CD4-positive, alpha-beta T cell treated with Interleukin-17A for 4 hours (primary cell): ENCODE data around the gene GRAMD4.
A peak's percentile ranks its signal among the peaks of the same experiment; 100 is the strongest.

Source experiments
- DNase-seq: peaks from one replicate; pipeline ENCODE4 v3.0.0-alpha.2; 2020; ENCODE audit warnings: mixed read lengths

The GRAMD4 gene

DNA sequence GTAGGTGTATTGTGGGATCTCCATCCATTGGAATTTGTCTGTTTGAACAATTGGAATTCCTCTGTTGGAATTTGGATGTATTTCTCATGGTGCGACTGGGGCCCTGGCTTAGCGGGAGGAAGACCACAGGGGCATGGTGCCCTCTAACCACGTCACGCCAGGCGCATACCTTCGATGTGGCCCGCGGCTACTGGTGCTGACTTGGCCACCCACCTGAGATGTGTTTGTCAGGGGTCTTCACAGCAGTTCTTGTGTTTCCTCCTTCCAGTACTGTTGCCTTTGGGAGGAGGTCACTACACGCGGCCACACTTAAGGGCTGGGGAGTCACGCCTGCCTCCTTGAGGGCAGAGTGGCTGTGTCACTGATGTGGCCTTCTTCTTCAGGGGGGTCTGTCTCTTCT lies 36.6 kb upstream of the GRAMD4 start:
- DNase-seq, result no peak

DNA sequence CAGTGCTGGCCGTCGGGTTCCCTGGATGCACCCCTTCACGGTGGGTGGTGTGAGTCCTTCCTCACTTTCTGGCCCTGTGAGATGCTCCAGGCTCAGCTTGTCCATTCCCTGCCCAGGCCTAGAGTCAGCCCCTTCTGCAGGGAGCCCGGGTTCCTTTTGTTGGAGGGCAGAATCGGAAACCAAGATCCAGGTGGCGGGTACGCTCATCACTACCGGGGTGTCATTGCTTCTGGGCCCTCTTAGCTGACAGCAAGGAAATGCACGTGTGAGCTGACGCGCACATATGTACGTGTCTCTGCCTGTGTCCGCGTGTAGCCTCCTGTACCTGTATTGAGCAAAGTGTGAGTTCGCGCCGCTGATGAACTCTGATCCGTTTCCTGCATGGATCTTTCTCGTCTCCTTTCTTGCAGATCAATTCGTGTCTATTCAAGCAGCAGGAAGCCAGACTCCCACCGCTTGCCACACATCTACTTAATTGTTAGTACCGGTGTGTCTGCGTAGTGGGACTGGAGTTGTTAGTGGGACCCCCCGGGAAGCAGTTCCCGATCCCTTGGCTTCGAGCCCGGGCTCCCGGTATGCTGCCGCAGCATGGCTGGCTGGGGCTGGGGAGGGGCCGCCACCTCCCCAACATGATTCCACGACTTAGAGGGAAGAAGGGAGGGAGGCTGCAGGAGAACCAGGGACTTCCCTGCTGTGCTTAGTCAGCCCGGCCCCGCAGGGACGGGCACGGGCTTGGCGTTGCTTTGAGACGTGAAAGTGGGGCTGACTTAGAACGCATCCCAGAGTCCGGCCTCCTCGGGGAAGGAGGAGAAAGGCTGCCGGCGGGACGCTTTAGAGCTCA lies 35.9 kb upstream of the GRAMD4 start:
- DNase-seq, result no peak

DNA sequence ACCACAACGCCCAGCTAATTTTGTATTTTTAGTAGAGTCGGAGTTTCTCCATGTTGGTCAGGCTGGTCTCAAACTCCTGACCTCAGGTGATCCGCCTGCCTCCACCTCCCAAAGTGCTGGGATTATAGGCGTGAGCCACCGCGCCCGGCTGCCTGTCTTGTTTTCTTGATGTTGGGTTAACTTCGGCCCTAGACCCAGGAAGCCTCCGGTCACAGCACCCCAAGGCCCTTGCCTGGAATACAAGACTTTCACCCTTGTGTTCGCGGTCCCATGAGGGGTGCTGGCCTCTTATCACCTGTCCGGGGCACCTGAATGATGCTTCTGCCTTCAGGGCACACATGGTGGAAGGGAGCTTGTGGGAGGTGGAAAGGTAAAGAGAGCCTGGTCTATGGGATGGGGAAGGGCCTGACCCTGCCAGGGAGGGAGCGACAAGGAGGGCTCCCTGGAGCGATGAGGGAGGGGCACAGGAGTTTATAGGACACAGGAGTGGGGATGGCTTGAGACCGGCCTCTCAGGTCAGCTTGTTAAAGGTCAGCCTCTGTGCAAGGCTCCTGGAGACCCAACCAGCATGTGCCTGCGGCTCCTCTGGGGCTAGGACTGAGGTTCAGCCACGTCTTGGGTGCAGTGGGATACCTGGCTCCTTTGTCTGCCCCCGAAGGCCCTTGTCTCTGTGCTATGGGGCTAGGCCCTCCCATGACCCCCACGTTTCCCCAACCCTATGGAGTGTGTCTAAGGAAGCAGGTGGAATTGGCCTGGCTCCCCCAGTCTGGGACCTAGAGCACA lies 34.7 kb upstream of the GRAMD4 start:
- no peak for DNase-seq

DNA sequence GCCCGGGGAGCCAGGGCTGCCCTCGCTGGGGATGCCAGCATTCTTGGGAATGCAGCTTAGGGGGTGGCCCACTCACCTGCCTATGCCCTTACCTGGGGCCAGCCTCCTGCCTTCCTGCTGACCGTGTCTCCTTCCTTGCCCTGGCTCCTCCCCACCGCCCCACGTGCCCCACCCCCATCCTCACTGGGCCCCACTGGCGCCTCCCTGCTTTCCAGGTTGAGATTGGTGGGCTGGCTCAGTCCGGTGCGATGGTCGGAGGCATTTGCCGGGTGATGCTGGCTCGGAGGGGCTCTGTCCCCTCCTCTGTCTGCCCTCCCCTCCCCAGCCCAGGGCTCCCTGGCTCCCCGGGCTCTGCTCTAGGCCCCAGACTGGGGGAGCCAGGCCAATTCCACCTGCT lies 34.1 kb upstream of the GRAMD4 start:
- no peak for DNase-seq

DNA sequence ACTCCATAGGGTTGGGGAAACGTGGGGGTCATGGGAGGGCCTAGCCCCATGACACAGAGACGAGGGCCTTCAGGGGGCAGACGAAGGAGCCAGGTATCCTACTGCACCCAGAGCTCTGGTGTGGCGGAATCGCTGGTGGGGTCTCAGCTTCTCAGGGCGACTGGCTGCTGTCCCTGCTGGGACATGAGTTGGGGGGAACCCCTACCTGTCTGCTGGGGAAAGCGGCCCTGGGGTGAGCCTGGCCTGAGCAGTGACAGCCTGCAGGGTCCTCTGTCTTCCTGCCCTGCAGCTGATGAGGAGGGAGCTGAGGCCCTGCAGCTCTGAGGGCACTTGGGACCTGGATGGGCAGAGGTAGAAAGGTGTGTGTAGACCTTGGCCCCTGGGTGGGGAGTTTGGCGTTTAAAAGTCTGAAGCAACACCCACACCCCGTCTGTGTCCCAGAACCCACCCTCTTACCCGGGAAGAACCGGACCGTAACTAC lies 33.6 kb upstream of the GRAMD4 start:
- no peak for DNase-seq

DNA sequence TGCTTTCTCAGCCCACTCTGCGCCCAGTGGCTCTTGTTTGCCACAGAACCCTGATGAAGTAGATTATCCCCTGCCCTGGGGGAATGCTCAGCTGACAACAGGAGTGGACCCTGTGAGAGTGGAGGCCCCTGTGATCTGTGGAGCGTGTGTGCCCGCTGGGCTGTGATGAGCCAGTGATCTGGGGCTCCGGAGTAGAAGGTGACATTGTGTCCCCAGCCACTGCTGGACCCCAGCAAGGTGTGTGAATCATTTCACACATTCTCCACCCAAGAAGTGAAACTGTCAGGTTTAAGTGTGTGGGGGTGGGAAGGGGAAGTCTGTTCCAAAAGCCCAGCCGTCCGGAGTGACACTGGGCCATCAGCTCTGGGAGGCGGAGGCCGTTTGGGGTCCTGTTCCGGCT lies 33.1 kb upstream of the GRAMD4 start:
- DNase-seq, result peak; percentile 15

DNA sequence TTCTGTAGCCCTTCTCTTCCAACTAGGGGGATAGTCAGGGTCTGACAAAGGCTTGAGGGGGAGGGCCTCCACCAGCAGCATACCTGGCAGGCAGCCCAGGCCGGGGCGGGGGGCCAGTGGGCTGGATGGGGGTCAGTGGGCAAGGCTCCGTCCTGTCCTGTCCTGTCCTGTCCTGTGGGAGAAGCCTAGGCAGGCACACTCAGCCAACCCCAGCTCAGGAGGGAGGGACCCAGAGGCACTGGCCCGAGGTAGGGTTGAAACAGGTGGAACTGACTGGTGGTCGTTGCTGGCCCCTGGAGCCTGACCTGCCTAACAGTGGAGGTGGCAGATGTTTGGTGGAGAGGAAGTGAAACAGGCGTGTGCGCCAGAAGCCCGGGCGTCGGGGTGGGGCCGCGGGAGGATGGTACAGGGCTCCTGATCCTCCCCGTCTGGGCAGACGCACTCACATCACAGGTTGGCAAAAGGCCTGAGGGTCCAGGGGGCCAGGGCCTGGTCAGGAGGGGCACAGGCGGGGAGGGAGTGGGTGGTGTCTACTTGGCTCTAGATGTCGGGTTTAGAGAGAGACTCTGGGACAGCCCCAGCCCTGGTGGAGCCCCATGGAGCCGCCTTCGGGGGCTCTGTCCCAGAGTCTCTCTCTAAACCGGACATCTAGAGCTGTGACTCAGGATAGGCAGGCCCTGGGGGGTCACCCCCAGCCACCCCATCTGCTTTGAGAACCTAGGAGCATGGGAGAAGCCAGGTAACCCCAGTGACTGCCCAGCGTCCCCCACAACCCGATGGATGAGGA lies 32.5 kb upstream of the GRAMD4 start:
- peak; percentile 58 for DNase-seq

DNA sequence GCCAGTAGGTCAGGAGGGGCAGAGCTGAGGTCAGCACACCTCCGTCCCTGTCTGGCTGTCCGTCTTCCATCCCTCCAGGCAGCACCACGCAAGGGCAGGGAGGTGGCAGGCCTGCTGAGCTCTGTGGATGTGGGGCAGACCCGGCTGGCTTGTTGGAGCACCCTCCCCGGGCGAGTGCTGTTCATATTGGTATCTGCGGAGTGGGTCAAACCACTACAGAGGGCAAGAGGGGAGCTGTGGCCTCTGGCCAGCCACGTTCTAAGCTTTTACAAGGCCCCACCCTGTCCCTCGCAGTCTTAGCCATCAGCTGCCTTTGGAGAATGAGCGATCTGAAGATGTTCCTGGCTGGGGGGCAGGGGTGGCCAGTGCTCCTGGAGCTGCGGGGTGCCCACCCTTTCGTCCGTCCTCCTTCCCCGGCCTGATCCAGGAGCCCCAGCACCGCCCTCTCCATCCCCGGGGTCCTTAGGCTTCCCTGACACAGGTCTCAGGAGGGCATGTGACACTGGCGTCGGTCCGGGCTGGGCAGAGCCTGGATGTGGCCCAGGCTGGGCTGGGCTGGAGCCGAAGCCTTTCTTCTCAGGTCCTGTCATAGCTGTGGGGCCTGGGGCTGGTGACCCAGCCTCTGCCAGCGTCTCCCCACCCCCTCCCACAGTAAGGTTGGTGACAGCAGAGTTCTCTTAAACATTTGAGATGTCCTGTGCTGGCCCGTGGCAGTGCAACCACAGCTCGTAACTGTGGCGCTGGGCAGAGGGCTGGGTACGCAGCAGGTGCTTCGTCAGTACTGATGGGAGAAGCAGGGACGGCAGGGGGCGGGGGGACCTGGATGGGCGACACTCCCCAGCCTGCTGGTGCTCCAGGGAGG lies 31.7 kb upstream of the GRAMD4 start:
- DNase-seq, result no peak

DNA sequence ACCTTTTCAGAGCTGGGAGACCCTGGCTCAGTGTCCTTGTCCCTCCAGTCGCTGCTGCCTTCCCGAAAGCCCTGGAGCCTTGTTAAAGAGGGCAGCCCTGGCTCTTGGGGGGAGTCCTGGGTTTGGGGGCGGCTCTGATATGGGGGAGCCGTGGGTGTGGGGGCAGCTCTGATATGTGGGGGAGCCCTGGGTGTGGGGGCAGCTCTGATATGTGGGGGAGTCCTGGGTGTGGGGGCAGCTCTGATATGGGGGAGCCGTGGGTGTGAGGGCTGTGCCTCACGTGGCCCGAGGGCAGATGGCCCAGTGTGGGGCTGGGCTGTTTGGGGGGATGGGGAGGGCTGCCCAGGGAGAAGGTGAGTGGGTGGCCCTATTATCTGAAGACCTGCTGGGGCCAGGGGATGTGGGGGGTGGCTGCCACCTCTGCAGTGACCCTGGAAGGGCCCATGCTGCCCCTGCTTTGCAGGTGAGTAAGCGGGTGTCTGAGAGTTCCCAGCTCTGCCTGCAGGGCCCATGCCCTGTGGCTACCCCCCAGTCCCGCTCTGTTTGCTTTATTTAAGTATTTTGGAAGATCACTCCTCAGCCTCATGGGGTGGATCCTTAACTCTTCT lies 30.9 kb upstream of the GRAMD4 start:
- no peak for DNase-seq

DNA sequence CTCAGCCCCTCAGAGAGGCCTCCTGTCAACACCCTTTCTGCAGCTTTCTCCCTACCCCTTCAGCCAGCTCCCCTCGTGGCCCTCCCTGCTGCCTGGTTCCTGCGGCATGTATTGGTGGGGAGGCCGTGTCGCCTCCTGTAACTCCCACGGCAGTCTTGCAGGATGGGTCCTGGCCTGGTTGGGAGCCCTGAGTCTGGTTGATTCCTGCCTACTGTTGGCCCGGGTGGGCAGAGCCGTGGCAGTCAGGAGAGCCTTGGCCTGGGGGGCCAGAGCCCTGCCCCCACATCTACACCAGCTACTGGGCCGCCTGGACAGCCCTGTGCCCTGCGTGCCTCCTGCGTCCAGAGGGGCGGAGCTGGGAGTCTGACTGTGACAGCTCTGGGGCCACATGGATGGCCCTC lies 30.3 kb upstream of the GRAMD4 start:
- no peak for DNase-seq

DNA sequence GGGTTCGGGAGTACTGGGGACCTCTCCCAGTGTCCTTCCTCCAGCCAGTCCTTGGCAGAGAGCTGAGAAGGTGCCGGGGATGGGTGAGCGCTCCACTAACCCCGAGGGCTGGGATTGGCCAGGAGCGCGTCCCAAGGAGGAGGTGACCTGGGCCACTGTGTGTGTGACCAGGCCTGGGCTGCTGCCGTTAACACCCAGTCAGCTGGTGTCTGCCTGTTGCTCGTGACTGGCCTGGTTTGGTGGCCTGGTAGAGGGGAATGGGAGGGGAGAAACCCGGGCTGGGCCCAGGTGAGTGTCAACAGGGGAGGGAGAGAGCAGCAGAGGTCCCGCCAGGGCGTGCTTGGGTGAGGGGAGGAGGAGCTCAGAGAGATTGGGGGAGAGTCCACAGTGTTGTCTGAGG lies 29.9 kb upstream of the GRAMD4 start:
- DNase-seq, result no peak

DNA sequence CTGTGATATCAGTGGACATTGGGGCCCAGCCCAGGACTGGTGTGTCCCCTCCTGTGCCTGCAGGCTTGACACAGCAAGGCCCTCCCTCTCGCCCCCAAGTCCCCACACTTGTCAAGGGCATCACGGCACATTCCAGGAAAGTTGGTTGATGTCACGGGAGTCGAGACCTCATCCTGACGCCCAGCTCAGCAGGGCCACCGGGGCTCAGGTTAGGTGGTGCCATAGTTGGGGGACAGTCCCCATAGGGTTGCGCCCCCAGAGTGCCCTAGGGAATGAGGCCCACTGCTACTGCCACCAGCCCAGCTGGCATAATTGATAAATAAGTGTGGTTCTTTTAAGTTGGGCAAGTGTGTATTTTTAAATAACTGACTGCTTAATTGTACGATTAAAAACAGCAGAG lies 28.3 kb upstream of the GRAMD4 start:
- DNase-seq, result no peak

DNA sequence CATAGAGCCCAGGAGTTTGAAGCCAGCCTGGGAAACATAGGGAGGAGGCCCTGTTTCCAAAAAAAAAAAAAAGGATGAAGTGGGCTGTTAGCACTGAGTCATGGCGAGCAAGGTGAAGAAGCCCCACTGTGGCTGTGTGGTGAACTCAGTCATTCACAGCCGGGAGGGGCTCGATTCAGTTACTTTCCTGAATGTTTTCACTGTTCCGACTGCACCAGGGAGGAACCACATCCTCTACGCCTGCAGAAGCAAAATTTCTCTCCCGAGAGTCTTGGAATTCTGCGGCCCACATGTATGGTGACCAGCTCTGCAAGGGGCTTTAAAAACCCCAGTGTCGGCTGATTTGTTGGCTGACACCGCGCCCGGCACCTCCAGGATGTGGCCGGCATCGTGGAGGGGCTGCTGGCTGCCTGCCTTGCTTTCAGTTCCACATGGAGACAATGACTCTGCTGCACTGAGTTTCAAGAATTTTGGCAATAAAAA lies 27.8 kb upstream of the GRAMD4 start:
- peak; percentile 63 for DNase-seq

DNA sequence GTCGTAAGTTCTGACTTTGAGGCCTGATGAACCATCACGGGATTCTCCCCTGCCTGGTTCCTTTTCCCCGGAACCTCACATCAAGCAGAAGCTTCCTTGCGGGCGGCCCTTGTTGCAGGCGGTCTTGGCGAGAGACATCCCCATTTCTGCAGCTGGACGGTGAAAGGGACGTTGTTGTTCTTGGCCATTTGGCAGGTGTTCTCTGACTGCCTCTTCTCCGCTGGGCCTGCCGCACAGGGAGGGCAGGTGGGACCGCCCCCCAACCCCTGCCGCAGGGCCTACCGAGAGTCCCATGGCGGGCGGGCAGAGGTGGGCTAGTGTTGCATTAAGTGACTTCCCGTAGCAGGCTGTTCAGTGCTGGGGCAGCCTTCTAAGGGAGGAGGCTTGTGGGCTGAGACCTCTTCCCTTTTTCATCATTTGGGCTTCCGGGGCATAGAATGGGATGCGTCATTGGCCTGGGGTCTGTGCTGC lies 26.9 kb upstream of the GRAMD4 start:
- no peak for DNase-seq

DNA sequence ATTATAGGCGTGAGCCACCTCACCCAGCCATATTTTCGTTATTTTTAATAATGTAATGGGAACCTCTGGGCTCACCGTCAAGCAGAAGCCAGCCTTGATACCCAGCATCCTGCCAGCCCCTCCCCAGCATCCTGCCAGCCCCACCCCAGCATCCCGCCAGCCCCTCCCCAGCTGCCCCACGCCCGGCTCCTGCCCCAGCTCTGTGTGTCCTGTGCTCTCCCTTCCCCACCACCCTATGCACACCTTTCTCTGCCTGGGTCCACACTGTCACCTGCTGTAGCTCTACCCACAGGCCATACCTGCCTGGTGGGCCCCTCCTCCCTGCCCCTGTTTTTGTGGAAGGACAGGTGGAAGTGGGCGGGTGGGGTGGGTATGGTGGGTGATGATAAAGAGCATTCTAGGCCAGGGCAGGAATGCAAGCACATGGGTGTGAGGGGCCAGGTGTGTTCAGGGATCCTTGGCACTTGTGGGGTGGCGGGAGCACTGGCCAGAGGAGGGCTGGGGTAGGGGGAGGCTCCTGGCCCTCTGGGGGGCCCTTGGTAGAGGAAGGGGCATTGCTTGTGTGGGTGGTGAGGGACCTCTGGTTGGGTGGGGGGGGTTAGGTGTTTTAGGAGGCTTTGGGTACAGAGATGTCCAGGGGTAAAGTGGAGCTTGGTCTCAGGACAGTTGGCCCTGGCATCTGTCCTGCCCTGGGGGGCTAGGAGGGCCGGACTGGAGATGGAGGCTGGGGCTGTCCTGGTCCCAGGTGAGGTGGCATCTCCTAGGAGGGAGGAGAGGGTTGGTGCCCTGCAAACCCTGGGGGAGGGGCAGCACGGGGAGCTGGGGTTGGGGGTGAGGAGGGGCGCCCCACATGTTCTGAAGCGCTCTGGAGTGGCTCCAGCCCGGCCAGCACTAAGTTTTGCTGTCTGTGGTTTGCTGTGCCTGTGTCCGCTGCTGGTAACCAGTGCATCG lies 25.9 kb upstream of the GRAMD4 start:
- DNase-seq, result no peak

DNA sequence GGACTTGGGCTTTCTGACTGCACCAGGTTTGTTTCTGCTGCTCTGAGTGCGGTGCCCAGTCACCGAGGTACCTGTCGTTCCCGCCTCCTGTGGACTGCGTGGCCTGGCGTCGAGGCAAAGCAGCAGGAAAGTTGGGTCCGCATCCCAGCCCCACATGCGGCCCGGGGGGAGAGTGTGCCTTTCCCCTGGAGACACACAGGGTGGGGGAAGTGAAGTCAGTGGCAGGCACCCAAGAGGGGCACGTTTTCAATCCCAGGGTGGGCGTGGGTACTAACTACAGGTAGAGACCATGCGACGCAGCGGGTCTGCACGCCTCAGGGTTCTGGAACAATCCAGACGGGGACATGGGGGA lies 25.3 kb upstream of the GRAMD4 start:
- DNase-seq, result no peak

DNA sequence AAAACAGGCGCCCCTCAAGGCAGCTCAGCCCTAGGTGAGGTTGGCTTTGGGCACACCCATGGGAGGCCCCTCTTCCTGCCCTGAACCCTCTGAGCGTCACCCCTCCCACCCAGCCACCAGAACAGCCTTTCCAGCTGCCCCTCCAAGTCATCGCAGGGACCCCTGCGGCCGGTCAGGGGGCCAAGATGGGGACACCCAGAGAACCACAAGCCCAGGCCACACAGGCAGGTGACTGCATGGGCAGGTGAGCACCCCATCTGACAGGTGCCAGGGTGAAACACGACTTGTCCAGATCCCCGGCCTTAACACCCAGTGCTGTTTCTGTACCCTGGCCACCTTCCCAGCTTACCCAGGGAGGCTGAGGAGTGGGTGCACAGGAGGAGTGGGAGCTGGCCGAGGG lies 24.6 kb upstream of the GRAMD4 start:
- no peak for DNase-seq

DNA sequence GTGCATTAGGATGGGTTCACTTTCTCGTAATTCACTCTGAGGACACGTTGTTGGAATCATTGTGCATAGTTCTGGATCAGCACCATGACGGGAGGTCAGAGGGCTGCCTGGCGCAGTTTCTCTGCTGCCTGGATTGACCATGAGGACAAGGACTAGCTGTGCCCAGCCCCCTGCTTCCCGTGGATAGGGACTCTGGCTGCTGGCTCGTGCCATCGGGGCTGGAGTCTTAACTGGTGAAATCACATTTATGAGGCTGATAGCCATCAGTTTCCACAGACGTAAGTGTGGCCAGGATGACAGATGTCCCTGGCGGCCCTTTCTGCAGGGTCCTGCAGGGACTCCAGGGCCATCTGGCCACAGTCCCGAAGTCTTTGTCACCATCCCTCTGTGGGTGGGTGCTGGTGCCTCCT lies 24.1 kb upstream of the GRAMD4 start:
- DNase-seq, result no peak

DNA sequence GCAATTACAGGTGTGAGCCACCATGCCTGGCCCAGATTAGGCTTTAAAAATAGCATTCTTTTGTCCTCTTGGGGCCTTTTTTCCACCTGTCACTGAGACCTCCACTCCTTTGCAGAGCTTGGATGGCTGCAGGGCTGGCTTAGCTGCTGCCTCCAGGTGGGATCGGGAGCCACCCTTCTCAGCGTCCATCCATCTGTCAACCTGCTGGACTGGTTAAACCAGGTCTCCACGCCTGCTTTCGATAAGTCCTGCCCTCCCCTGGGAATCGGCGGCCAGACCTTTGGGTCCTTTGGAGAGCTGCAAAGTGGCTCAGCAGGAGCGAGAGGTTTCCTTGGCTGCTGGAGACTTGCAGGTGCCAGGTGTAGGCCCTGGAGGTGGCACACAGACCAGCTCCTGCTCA lies 23.4 kb upstream of the GRAMD4 start:
- DNase-seq, result no peak

DNA sequence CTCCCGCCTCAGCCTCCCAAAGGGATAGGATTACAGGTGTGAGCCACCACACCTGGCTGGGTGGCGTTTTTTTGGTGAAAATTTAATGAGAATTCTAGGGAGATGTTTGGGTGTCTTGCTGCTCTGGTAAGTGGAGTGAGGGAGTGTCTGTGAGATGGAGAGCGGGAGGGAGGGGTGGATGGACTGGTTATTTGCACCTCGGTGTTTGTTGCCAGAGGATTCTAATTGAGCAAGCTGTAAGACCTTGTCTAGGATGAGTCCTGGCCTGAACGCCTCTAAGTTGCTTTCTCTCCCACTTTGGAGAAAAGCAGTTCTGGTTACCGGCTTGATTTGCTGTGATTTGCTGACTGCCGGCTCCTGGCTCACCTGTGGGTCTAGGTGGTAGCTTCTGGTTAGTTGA lies 22.0 kb upstream of the GRAMD4 start:
- no peak for DNase-seq
